Measurements from ENCODE around the gene NLGN1. TPM values are rescaled to one million over a fixed set of nuclear protein-coding genes. Genes with fewer than 3 reads are reported as not detected.
"Not testable (repeated sequence)": the region's sequence is repeated elsewhere in the genome, so short reads cannot be mapped to it uniquely, and the experiment has no call there.

NLGN1 gene
- polyA plus RNA-seq, 4 donors = 0.92 to 1.8 TPM; not detected in 2

DNA sequence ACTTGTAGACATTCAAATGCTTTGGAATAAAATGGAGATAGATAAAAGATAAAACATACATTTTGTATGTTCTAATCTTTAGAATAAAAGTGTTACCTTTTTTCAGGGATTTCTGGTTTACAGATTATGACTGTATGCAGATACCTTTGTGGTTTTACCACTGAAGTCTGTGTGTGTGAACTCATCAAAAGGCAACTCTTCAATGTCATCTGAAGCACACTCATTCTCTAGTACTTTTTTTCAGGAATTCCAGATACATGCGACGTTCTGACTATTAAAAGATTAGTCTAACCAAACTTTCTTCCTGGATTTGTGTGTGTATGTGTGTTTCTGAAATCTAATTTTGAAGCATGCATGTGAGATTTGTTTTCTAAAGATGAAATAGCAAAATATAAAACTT lies 188.6 kb downstream of the NLGN1 start:
- H3K4me1 ChIP-seq (ENCODE audit: control insufficient read depth in 3 of 3, insufficient read depth in 2 of 3, low read depth in 1 of 3, low read length in 2 of 3) = no peaks in the 10 kb centered on the region
- H3K36me3 ChIP-seq (ENCODE audit: control insufficient read depth in 3 of 3, insufficient read depth in 2 of 3, low read depth in 1 of 3, low read length in 3 of 3) = no peaks in the 10 kb centered on the region
- H3K9me3 ChIP-seq (ENCODE audit: control insufficient read depth in 2 of 2, insufficient read depth in 1 of 2, low read depth in 1 of 2, low read length in 1 of 2) = no peaks in the 10 kb centered on the region
- FAIRE-seq (no peak), DNase-seq (no peak)
- no peak overlapping the region for H3K4me3 ChIP-seq (ENCODE audit: low read depth in 1 of 3, low read length in 3 of 3)
- WGBS, 3 donors = 31 to 59% (median 52%) methylated on average over 2 of the region's 2 CpGs
- H3K27me3 ChIP-seq (ENCODE audit: control insufficient read depth in 3 of 3, insufficient read depth in 3 of 3, low read length in 3 of 3) = peaks cover 0 to 13% (median 7%) of the 10 kb centered on the region in 3 donors
- H3K27ac ChIP-seq (ENCODE audit: low read depth in 1 of 3, low read length in 2 of 3) = no peak overlapping the region

DNA sequence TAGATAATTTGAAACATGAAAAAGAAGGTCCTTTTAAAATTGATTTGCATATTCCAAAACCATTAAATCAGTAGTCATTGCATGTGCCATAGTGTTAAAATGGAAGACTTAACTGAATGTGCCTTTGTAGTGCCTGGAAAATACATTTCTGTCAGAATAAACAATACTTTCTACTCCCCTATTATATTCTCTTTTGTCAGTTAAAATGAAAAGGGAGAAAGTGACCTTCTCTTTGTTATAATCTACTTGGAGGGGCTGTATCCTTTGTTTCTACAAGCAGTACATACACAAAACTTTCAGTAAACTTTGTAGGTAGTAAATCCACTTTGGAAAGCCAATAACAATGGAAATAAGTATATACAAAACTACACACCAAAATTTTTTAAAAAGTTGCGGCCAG lies 189.5 kb downstream of the NLGN1 start:
- Histone ChIP-seq H3K4me3 (ENCODE audit: low read depth in 1 of 3, low read length in 3 of 3) (no peak overlapping the region), H3K36me3 (ENCODE audit: control insufficient read depth in 3 of 3, insufficient read depth in 2 of 3, low read depth in 1 of 3, low read length in 3 of 3) (no peaks in the 10 kb centered on the region), H3K4me1 (ENCODE audit: control insufficient read depth in 3 of 3, insufficient read depth in 2 of 3, low read depth in 1 of 3, low read length in 2 of 3) (no peaks in the 10 kb centered on the region), H3K9me3 (ENCODE audit: control insufficient read depth in 2 of 2, insufficient read depth in 1 of 2, low read depth in 1 of 2, low read length in 1 of 2) (no peaks in the 10 kb centered on the region), H3K27ac (ENCODE audit: low read depth in 1 of 3, low read length in 2 of 3) (no peak overlapping the region), H3K27me3 (ENCODE audit: control insufficient read depth in 3 of 3, insufficient read depth in 3 of 3, low read length in 3 of 3) (peaks cover 0 to 13% (median 7%) of the 10 kb centered on the region in 3 donors)
- WGBS, 3 donors = 84 to 98% (median 92%) methylated on average over 1 of the region's 1 CpG
- no peak for DNase-seq
- no peak for FAIRE-seq

DNA sequence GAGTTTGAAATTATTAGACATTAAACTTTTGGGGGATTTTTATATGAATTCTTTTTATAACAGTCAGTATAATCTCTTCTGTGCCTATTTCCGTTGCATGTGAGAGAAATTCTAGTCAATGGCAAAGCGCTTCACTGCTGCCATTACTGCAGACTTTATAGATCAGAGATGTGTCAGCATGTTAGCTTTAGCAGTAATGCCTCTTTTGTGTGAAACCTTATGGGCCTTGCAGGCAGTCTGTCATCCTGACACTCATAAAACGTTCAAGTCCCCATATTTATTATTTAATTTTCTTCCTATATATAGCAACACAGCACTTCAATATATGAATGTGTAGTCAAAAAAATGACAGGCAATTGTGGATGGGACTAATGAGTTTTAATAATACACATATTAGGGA lies 191.0 kb downstream of the NLGN1 start:
- Histone ChIP-seq H3K27me3 (ENCODE audit: control insufficient read depth in 3 of 3, insufficient read depth in 3 of 3, low read length in 3 of 3) (peaks cover 0 to 13% (median 7%) of the 10 kb centered on the region in 3 donors), H3K4me3 (ENCODE audit: low read depth in 1 of 3, low read length in 3 of 3) (no peak overlapping the region), H3K36me3 (ENCODE audit: control insufficient read depth in 3 of 3, insufficient read depth in 2 of 3, low read depth in 1 of 3, low read length in 3 of 3) (no peaks in the 10 kb centered on the region), H3K4me1 (ENCODE audit: control insufficient read depth in 3 of 3, insufficient read depth in 2 of 3, low read depth in 1 of 3, low read length in 2 of 3) (no peaks in the 10 kb centered on the region), H3K27ac (ENCODE audit: low read depth in 1 of 3, low read length in 2 of 3) (no peak overlapping the region), H3K9me3 (ENCODE audit: control insufficient read depth in 2 of 2, insufficient read depth in 1 of 2, low read depth in 1 of 2, low read length in 1 of 2) (no peaks in the 10 kb centered on the region)
- DNase-seq = no peak
- 54 to 64% (median 64%) methylated on average over 3 of the region's 3 CpGs for WGBS, 3 donors
- no peak for FAIRE-seq

DNA sequence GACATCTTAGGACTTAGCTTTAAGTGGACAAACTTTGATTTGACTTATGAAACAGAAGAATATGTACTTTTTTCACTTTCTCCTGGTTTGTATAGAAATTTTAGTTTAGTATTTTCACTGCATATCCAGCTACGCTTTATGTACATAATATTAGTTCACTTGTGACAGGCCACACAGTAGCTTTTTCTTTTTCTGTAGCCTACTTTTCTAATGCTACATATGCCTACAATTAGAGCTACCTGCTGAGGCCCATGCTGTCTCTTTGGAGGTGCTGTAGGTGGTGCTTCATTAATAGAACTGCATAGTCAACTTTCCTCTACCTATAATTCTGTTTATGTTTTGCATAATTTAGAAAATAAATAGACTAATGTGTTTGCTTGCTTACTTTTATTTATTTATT lies 191.6 kb downstream of the NLGN1 start:
- FAIRE-seq (no peak), DNase-seq (no peak)
- Histone ChIP-seq H3K27ac (ENCODE audit: low read depth in 1 of 3, low read length in 2 of 3) (no peak overlapping the region), H3K4me3 (ENCODE audit: low read depth in 1 of 3, low read length in 3 of 3) (no peak overlapping the region), H3K36me3 (ENCODE audit: control insufficient read depth in 3 of 3, insufficient read depth in 2 of 3, low read depth in 1 of 3, low read length in 3 of 3) (no peaks in the 10 kb centered on the region), H3K9me3 (ENCODE audit: control insufficient read depth in 2 of 2, insufficient read depth in 1 of 2, low read depth in 1 of 2, low read length in 1 of 2) (no peaks in the 10 kb centered on the region), H3K4me1 (ENCODE audit: control insufficient read depth in 3 of 3, insufficient read depth in 2 of 3, low read depth in 1 of 3, low read length in 2 of 3) (no peaks in the 10 kb centered on the region), H3K27me3 (ENCODE audit: control insufficient read depth in 3 of 3, insufficient read depth in 3 of 3, low read length in 3 of 3) (peaks cover 0 to 13% (median 7%) of the 10 kb centered on the region in 3 donors)
- whole genome bisulfite sequencing, 3 donors = 87 to 94% (median 93%) methylated on average over 1 of the region's 1 CpG

DNA sequence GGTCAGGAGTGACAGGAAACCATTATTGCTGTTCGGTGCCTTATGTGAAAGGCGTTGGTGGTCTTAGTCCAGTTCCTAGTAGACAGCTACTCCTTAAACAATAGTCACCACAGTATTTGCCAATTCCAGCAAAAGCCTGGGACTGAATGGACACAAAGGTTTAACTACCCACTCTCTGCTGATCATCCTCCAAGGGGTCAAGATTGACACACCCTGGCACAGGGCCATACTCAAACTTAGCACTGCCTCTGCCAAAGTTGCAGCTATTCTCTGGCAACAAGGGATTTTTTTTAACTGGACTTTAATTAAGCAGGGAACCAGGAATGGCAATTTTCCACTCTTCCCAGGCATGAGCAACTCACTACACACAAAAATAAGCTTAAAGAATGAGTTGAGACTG lies 193.9 kb downstream of the NLGN1 start:
- H3K9me3 ChIP-seq (ENCODE audit: control insufficient read depth in 2 of 2, insufficient read depth in 1 of 2, low read depth in 1 of 2, low read length in 1 of 2) = no peaks in the 10 kb centered on the region
- 80 to 84% (median 83%) methylated on average over 2 of the region's 2 CpGs for WGBS, 3 donors
- H3K4me1 ChIP-seq (ENCODE audit: control insufficient read depth in 3 of 3, insufficient read depth in 2 of 3, low read depth in 1 of 3, low read length in 2 of 3) = no peaks in the 10 kb centered on the region
- H3K36me3 ChIP-seq (ENCODE audit: control insufficient read depth in 3 of 3, insufficient read depth in 2 of 3, low read depth in 1 of 3, low read length in 3 of 3) = no peaks in the 10 kb centered on the region
- H3K27me3 ChIP-seq (ENCODE audit: control insufficient read depth in 3 of 3, insufficient read depth in 3 of 3, low read length in 3 of 3) = no peaks in the 10 kb centered on the region
- no peak overlapping the region for H3K27ac ChIP-seq (ENCODE audit: low read depth in 1 of 3, low read length in 2 of 3)
- FAIRE-seq (no peak), DNase-seq (no peak)
- H3K4me3 ChIP-seq (ENCODE audit: low read depth in 1 of 3, low read length in 3 of 3) = no peak overlapping the region

DNA sequence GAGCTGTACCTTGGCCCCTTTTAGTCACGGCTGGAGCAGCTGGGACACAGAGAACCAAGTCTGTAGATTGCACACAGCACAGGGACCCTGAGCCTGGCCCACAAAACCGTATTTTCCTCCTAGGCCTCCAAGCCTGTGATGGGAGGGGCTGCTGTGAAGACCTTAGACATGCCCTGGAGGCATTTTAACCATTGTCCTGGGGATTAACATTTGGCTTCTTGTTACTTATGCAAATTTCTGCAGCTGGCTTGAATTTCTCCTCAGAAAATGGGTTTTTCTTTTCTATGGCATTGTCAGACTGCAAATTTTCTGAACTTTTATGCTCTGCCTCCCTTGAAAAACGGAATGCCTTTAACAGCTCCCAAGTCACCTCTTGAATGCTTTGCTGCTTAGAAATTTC lies 197.3 kb downstream of the NLGN1 start:
- FAIRE-seq; H3K27me3 ChIP-seq (ENCODE audit: control insufficient read depth in 3 of 3, insufficient read depth in 3 of 3, low read length in 3 of 3); H3K9me3 ChIP-seq (ENCODE audit: control insufficient read depth in 2 of 2, insufficient read depth in 1 of 2, low read depth in 1 of 2, low read length in 1 of 2); H3K36me3 ChIP-seq (ENCODE audit: control insufficient read depth in 3 of 3, insufficient read depth in 2 of 3, low read depth in 1 of 3, low read length in 3 of 3); DNase-seq; H3K4me1 ChIP-seq (ENCODE audit: control insufficient read depth in 3 of 3, insufficient read depth in 2 of 3, low read depth in 1 of 3, low read length in 2 of 3); H3K27ac ChIP-seq (ENCODE audit: low read depth in 1 of 3, low read length in 2 of 3); H3K4me3 ChIP-seq (ENCODE audit: low read depth in 1 of 3, low read length in 3 of 3): not testable (repeated sequence)
- 31 to 52% (median 46%) methylated on average over 3 of the region's 3 CpGs for WGBS, 3 donors

DNA sequence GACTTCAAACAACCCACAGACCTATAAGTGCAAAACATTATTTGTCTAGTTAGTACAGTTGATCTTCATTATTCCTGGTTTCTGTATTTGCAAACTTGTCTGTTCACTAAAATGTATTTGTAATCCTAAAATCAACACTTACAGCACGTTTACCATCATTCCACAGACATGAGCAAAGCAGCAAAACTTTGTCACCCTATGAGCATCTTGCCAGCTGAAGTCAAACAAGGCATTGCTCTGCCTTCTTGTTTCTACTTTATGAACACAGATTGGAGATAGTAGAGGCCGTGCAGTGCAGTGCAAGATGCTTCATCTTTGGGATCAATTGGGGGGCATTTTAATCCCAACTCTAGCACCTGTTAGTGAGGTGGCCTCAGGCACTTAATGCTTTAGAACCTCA lies 202.1 kb downstream of the NLGN1 start:
- Histone ChIP-seq H3K9me3 (ENCODE audit: control insufficient read depth in 2 of 2, insufficient read depth in 1 of 2, low read depth in 1 of 2, low read length in 1 of 2) (no peaks in the 10 kb centered on the region), H3K4me1 (ENCODE audit: control insufficient read depth in 3 of 3, insufficient read depth in 2 of 3, low read depth in 1 of 3, low read length in 2 of 3) (no peaks in the 10 kb centered on the region), H3K27me3 (ENCODE audit: control insufficient read depth in 3 of 3, insufficient read depth in 3 of 3, low read length in 3 of 3) (no peaks in the 10 kb centered on the region), H3K36me3 (ENCODE audit: control insufficient read depth in 3 of 3, insufficient read depth in 2 of 3, low read depth in 1 of 3, low read length in 3 of 3) (no peaks in the 10 kb centered on the region), H3K27ac (ENCODE audit: low read depth in 1 of 3, low read length in 2 of 3) (no peak overlapping the region), H3K4me3 (ENCODE audit: low read depth in 1 of 3, low read length in 3 of 3) (no peak overlapping the region)
- FAIRE-seq = no peak
- 29 to 45% (median 37%) methylated on average over 2 of the region's 2 CpGs for WGBS, 3 donors
- DNase-seq = no peak

DNA sequence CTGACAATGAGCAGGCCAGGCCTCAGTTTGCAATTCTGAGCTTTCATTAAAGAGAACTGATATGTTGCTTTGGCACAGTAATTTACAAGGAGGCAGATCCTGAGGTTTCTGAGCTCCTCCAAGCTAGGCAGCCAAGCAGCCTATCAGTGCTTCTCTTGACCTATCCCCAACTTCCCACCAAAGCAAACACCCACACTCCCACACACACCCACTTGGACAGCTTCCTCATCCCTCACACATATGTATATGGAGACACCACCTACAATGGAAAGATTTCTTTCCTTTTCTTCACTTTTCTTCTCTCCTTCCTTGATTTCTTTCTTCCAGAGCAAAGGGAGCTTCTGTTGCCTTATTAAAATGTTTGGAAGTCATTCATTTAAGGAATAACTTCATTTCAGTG lies 217.0 kb downstream of the NLGN1 start:
- H3K27ac ChIP-seq (ENCODE audit: low read depth in 1 of 3, low read length in 2 of 3) = no peak overlapping the region
- no peak overlapping the region for H3K4me3 ChIP-seq (ENCODE audit: low read depth in 1 of 3, low read length in 3 of 3)
- no peak for FAIRE-seq
- H3K4me1 ChIP-seq (ENCODE audit: control insufficient read depth in 3 of 3, insufficient read depth in 2 of 3, low read depth in 1 of 3, low read length in 2 of 3) = no peaks in the 10 kb centered on the region
- no peaks in the 10 kb centered on the region for H3K27me3 ChIP-seq (ENCODE audit: control insufficient read depth in 3 of 3, insufficient read depth in 3 of 3, low read length in 3 of 3)
- no peak for DNase-seq
- no peaks in the 10 kb centered on the region for H3K36me3 ChIP-seq (ENCODE audit: control insufficient read depth in 3 of 3, insufficient read depth in 2 of 3, low read depth in 1 of 3, low read length in 3 of 3)
- no peaks in the 10 kb centered on the region for H3K9me3 ChIP-seq (ENCODE audit: control insufficient read depth in 2 of 2, insufficient read depth in 1 of 2, low read depth in 1 of 2, low read length in 1 of 2)

DNA sequence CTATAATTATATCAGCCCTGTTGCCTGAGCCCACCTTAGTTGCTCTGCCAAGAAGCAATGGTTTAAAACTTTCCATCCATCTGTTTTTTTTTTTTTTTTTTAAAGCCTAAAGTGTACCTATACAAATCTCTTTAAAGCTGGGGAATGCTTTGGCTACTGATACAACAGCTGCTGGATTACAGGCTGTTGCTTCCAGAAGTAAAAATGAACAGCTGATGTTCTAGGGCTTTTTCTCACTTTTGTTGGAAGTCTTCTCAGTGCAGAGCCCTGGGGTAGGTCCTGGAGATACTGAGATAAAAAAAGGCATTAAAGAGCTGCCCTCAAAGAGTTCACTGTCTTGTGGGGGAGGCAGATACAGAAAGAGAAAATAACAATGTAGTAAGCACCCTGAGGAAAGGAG lies 218.1 kb downstream of the NLGN1 start:
- DNase-seq (no peak), FAIRE-seq (no peak)
- no peaks in the 10 kb centered on the region for H3K4me1 ChIP-seq (ENCODE audit: control insufficient read depth in 3 of 3, insufficient read depth in 2 of 3, low read depth in 1 of 3, low read length in 2 of 3)
- no peak overlapping the region for H3K4me3 ChIP-seq (ENCODE audit: low read depth in 1 of 3, low read length in 3 of 3)
- H3K36me3 ChIP-seq (ENCODE audit: control insufficient read depth in 3 of 3, insufficient read depth in 2 of 3, low read depth in 1 of 3, low read length in 3 of 3) = no peaks in the 10 kb centered on the region
- no peaks in the 10 kb centered on the region for H3K9me3 ChIP-seq (ENCODE audit: control insufficient read depth in 2 of 2, insufficient read depth in 1 of 2, low read depth in 1 of 2, low read length in 1 of 2)
- no peaks in the 10 kb centered on the region for H3K27me3 ChIP-seq (ENCODE audit: control insufficient read depth in 3 of 3, insufficient read depth in 3 of 3, low read length in 3 of 3)
- H3K27ac ChIP-seq (ENCODE audit: low read depth in 1 of 3, low read length in 2 of 3) = no peak overlapping the region
